T-helper 1 cell (primary cell): ENCODE results near the gene ANKRD13C.
A peak's percentile ranks its signal among the peaks of the same experiment; 100 is the strongest.
"Not testable (repeated sequence)": the region's sequence is repeated elsewhere in the genome, so short reads cannot be mapped to it uniquely, and the experiment has no call there.

Experiments
- DNase-seq, 5 donors: peaks; one replicate each; pipeline ENCODE4 v3.0.0-alpha.2; 2012 to 2020

Gene ANKRD13C

GRCh38 chr1:70358921-70359564, 4.5 kb upstream of the ANKRD13C start:
- DNase-seq = no peak

DNA sequence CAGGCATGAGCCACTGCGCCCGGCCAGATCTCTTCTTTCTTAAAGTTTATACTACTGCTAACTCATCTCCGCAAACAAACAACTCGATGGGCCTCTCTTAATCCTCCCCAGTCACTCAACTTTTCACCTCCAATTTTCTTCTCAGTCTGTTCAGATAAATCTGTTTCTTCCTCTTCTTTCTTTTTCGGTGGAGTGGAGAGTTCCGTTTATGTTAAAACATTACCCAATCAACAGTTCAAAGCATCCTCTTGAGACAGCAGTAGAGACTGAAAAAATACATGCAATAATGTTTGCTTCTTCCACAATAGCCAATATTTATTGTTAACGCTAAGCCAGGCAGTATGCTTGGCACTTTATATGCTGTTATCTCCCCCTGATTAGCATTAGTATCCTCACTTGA, 1.4 kb upstream of the ANKRD13C start:
- DNase-seq = no peak

- DNase-seq = no peak
Observed at GRCh38 chr1:70355111-70355407, 537 bp upstream of the ANKRD13C start.

DNA sequence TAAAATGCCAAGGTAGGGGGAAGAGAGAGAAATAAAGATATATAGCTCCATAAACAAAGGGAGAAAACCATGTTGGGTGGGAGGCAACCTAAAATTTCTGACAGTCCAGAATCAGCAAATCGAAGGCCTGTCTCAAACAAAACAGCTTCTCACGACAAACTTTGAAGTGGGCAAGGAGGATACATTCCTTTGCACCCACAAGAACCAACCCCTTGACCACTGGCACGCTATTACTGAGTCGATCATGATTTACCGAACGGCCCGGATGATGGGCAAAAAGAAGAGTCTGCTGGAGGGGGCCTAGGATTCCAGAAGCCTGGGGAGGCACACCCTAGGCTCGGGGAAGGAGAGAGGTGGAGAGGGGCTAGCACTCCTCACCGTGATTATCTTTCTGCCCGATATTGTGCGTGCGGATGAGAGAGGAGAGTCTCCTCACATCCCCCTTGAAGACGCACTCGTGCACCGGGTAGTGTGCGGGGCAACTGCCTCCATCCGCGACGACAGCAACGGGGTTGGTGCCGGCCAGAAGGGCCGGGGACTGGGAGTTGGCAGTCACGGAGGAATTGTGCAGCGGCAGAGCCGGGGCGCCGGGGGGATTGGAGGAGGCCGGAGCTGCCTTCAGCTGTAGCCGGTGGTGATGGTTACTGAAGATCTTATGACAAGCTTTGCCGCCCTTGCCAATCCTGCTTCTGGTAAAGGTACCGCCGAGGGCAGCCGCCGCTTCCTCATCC, 756 bp downstream of the ANKRD13C start:
- DNase-seq = peak in 1 of 5 donors; percentile 61

GRCh38 chr1:70353044-70353443, 1.5 kb downstream of the ANKRD13C start:
- no peak for DNase-seq

DNA sequence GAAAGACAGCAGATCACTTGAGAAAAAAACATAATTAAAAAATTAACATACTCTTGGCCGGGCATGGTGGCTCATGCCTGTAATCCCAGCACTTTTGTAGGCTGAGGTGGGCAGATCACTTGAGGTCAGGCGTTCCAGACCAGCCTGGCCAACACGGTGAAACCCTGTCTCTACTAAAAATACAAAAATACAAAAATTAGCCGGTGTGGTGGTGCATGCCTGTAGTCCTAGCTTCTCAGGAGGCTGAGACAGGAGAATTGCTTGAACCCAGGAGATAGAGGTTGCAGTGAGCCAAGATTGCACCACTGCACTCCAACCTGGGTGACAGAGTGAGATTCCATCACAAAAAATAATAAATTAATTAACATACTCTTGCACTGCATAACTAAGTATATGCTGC, 4.7 kb downstream of the ANKRD13C start:
- DNase-seq = not testable (repeated sequence)

DNA sequence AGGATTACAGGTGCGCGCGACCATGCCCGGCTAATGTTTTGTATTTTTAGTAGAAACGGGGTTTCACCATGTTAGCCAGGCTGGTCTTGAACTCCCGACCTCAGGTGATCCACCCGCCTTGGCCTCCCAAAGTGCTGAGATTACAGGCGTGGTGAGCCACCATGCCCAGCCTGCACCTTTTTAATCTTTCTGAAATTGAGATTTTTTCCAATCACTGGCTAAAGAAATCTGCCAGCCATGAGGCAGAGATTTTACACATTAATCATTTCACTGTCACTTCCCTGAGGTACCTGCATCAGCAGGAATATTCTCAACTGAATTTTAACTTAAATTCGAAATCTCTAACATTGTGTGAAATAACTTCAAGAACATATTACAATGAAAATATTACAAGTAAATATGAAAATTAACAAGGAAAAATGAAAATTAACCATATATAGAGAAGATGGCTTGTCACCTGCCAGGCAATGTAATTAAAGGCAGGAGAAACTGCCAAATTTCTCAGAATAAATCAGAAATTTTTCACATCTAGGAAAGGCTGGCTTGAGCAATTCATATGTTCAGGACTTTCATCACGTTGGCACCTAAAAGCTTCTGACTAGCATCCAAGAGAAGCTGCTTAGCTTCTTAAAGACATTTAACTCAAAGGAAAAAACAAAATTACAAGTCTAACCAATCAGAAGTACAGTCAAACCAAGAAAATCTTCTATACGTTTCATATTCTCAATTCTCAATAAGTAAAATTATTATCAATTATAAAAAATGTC, 5.9 kb downstream of the ANKRD13C start:
- no peak for DNase-seq

DNA sequence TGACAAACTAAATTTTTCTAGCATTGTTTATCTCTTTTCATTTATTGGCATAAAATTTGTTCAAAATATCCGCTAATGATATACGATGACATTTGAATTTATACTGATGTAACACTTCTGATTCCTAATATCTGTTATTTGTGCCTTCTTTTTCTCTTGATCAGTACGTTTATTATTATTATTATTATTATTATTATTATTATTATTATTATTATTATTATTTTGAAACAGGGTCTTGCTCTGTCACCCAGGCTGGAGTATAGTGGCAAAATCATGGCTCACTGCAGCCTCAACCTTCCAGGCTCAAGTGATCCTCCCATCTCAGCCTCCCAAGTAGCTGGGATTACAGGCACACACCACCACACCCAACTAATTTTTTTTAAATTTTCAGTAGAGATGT, 14.9 kb downstream of the ANKRD13C start:
- DNase-seq = not testable (repeated sequence)

DNA sequence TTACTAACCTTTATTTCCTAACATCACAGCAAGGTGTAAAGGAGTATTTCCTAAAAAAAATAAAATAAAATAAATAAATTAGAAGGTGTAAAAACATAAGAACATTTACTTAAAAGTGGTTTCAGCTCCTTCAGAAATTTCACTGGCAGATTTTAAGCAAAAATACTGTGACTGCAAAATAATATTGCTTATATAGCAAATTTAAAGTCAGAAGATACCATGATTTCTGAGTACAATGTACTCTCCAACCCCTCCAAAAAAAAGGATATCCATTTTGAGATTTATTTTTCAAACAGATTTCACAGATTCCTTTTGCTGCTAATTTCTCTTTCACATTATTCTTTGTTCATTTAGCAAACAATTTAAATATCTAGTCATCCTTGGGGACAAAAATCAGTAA, 18.5 kb downstream of the ANKRD13C start:
- DNase-seq = no peak

- no peak for DNase-seq
Observed at GRCh38 chr1:70334436-70334835, 20.1 kb downstream of the ANKRD13C start.

DNA sequence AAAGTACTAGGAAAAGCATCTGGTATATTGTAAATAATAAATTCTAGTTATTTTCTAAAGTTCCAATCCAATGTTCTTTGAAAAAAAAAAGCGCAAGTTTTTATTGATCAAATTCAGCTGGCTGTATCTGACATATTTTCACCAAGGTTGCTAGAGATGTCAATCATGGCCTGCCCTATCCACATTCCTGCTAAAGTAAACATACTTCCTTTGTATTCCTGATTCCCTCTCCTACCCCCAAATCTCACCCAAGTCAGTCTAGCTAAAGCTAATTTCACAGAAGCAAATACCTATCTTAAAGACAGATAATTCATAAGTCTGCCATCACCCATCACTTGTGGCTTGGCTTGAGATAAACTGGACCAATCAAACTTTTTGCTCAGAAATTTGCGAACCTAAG, 21.3 kb downstream of the ANKRD13C start:
- DNase-seq = no peak

- no peak for DNase-seq
Observed at GRCh38 chr1:70331962-70332361, 22.6 kb downstream of the ANKRD13C start.

GRCh38 chr1:70327306-70328076, 27.0 kb downstream of the ANKRD13C start:
- no peak for DNase-seq

GRCh38 chr1:70324683-70325082, 29.8 kb downstream of the ANKRD13C start:
- DNase-seq = no peak

DNA sequence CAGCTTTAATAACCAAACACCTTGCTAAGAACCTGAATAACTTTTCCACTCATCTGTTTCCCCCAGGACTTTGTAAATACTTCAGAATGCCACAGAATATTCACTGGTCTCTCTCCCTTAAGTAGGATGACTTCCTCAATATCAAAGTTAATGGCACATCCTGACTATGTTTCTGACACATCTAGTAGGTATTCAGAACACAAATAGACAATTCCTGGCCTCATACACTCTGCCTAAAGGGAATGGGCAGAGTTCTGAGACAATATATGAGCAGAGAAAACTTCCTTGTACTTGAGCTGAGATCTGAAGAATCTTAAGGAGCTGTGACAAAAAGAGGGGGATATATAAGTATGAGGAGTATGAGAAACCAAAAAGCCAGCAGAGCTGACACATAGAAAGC, 34.8 kb downstream of the ANKRD13C start:
- DNase-seq = no peak

DNA sequence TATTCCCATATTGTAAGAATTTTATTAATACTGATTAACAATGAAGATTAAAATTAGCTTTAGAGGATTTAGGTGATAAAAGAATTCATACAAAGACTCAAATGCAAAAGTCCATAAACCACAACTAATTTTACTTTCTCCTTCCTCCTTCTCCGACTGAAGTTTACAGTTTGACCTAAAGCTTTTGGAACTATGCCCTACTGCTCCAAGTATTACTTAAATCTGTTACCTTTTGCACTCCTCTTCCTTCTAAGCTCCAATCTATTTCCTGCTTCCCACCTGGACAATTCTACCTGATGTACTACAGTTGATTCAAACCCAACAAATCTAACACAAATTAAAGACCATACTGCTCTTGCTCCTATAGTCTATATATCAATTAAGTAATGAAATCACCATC, 36.3 kb downstream of the ANKRD13C start:
- DNase-seq = no peak

- no peak for DNase-seq
Observed at GRCh38 chr1:70317087-70317486, 37.4 kb downstream of the ANKRD13C start.

- DNase-seq = no peak
Observed at GRCh38 chr1:70315782-70316181, 38.7 kb downstream of the ANKRD13C start.

- DNase-seq = no peak
Observed at GRCh38 chr1:70314706-70315304, 39.7 kb downstream of the ANKRD13C start.

- no peak for DNase-seq
Observed at GRCh38 chr1:70311369-70311768, 43.2 kb downstream of the ANKRD13C start.

- DNase-seq = no peak
Observed at GRCh38 chr1:70299472-70299871, 55.0 kb downstream of the ANKRD13C start.

GRCh38 chr1:70295749-70296148, 58.8 kb downstream of the ANKRD13C start:
- DNase-seq = no peak
